ENCODE data around the gene UBA6. TPM values are rescaled to one million over a fixed set of nuclear protein-coding genes. Genes with fewer than 3 reads are reported as not detected.

Gene UBA6
- total RNA-seq, 1 experiment from 2014 or later, result 72.2 TPM

GRCh38 chr4:67725132-67725531 is 24.2 kb upstream of the UBA6 start:
- Histone ChIP-seq H3K27ac (ENCODE audit: insufficient read length, low read depth, low read length) (no peak overlapping the region), H3K18ac (ENCODE audit: insufficient read length, low read depth, low read length) (no peak overlapping the region), H2BK5ac (ENCODE audit: insufficient read length, low read length) (no peak overlapping the region), H2BK12ac (ENCODE audit: insufficient read length, low read depth, low read length) (no peak overlapping the region), H3K79me1 (ENCODE audit: insufficient read depth, low read depth, low read length, poor library complexity, severe bottlenecking) (no peaks in the 10 kb centered on the region), H3K4me2 (ENCODE audit: insufficient read depth, insufficient read length, low read length) (no peak overlapping the region), H4K20me1 (ENCODE audit: control insufficient read depth, insufficient read depth, insufficient read length) (no peaks in the 10 kb centered on the region), H3K56ac (ENCODE audit: insufficient read length, low read depth, low read length) (no peak overlapping the region), H2BK15ac (ENCODE audit: low read depth, low read length) (no peak overlapping the region), H4K8ac (replicated peaks; ENCODE audit: insufficient read length, low read depth, low read length) (no peak overlapping the region), H3K9me3 (ENCODE audit: control insufficient read depth, low read depth, low read length) (no peaks in the 10 kb centered on the region), H3K9ac (ENCODE audit: extremely low read depth, insufficient read length, low read length) (no peak overlapping the region), H3K4me1 (ENCODE audit: insufficient read depth, low read length) (no peaks in the 10 kb centered on the region; the same call in 1 of the 2 replicates), H3K27me3 (ENCODE audit: insufficient read depth, low read length) (no peaks in the 10 kb centered on the region), H2BK20ac (ENCODE audit: low read depth, low read length, poor library complexity, severe bottlenecking) (no peak overlapping the region), H4K91ac (ENCODE audit: insufficient read length, low read depth, low read length) (no peak overlapping the region), H3K14ac (ENCODE audit: insufficient read depth, low read length) (no peak overlapping the region), H3K23ac (ENCODE audit: insufficient read length, low read depth, low read length) (no peak overlapping the region), H3K79me2 (ENCODE audit: insufficient read depth, low read length) (no peaks in the 10 kb centered on the region), H3K4ac (ENCODE audit: low read depth, low read length) (no peak overlapping the region), H2BK120ac (ENCODE audit: low read depth, low read length, poor library complexity, severe bottlenecking) (no peak overlapping the region), H3T11ph (ENCODE audit: low read length) (no peak overlapping the region), H3K23me2 (ENCODE audit: insufficient read length, low read depth, low read length, poor library complexity, severe bottlenecking) (no peaks in the 10 kb centered on the region), H4K5ac (ENCODE audit: insufficient read length, low read depth, low read length) (no peak overlapping the region), H2AK5ac (ENCODE audit: insufficient read length, low read length) (no peak overlapping the region), H2AFZ (ENCODE audit: low read length) (no peak overlapping the region)
- H3K4me3 Mint-ChIP-seq, result no peak overlapping the region
- peaks cover 26% of the 10 kb centered on the region in 2 experiments for H3K4me1 Mint-ChIP-seq
- H3K36me3 Mint-ChIP-seq (ENCODE audit: insufficient read depth in 1 of 3, low read depth in 3 of 3), result peaks cover 9 to 25% (median 14%) of the 10 kb centered on the region in 3 experiments
- no peaks in the 10 kb centered on the region for H3K27me3 Mint-ChIP-seq (ENCODE audit: low read depth)
- WGBS (ENCODE audit: extremely low coverage, insufficient read length, low lambda C conversion rate), result no CpG with 5 or more reads among the region's 1 CpG
- no peak for DNase-seq
- no peak for TF ChIP-seq CTCF (conservative IDR thresholded peaks at IDR 0.05)
- no peak overlapping the region for H3K27ac Mint-ChIP-seq
- no peaks in the 10 kb centered on the region for H3K9me3 Mint-ChIP-seq

All from H9 (cell line).